SKM-1 (cell line): ENCODE measurements around the gene C1QTNF5.

Experiments used
- DNase-seq: peaks from one replicate; lab custom pipeline; 2025; ENCODE audit not compliant: unreplicated experiment; lab: John Stamatoyannopoulos, UW

The C1QTNF5 gene

GRCh38 chr11:119338318-119338890, 2.3 kb downstream of the C1QTNF5 start:
- peak; percentile 20 for DNase-seq

GRCh38 chr11:119337581-119338317, 2.9 kb downstream of the C1QTNF5 start:
- no peak for DNase-seq

GRCh38 chr11:119336744-119337469, 3.8 kb downstream of the C1QTNF5 start:
- no peak for DNase-seq

DNA sequence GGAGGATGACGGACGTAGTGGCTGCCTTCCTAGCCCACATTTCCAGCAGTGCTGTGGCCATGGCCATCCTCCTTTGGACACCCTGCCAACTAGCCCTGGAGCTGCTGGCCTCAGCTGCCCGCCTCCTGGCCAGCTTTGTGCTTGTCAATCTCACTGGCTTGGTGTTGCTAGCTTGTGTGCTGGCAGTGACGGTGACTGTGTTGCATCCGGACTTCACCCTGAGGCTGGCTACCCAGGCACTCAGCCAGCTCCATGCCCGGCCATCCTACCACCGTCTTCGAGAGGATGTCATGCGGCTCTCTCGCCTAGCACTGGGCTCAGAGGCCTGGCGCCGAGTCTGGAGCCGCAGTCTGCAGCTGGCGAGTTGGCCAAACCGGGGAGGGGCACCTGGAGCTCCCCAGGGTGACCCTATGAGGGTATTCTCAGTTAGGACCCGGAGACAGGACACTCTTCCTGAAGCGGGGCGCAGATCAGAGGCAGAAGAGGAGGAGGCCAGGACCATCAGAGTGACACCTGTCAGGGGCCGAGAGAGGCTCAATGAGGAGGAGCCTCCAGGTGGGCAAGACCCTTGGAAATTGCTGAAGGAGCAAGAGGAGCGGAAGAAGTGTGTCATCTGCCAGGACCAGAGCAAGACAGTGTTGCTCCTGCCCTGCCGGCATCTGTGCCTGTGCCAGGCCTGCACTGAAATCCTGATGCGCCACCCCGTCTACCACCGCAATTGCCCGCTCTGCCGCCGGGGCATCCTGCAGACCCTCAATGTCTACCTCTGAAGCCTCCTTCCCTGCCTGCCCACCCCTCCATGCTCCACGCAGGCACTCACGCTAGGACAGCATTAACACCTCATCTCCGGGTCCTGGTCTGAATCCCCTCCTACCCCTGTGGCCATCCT, 4.8 kb downstream of the C1QTNF5 start:
- DNase-seq: no peak

DNA sequence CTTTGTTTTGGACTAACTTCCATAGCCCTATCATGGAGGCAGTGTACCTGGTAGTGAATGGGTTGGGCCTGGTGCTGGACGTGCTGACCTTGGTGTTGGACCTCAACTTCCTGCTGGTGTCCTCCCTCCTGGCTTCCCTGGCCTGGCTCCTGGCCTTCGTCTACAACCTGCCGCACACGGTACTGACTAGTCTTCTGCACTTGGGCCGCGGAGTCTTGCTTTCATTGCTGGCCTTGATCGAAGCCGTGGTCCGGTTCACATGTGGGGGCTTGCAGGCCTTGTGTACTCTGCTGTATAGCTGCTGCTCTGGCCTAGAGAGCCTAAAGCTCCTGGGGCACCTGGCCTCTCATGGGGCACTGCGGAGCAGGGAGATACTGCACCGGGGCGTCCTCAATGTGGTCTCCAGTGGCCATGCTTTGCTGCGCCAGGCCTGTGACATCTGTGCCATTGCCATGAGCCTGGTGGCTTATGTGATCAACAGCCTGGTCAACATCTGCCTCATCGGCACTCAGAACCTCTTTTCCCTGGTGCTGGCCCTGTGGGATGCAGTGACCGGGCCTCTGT, 5.5 kb downstream of the C1QTNF5 start:
- no peak for DNase-seq

DNA sequence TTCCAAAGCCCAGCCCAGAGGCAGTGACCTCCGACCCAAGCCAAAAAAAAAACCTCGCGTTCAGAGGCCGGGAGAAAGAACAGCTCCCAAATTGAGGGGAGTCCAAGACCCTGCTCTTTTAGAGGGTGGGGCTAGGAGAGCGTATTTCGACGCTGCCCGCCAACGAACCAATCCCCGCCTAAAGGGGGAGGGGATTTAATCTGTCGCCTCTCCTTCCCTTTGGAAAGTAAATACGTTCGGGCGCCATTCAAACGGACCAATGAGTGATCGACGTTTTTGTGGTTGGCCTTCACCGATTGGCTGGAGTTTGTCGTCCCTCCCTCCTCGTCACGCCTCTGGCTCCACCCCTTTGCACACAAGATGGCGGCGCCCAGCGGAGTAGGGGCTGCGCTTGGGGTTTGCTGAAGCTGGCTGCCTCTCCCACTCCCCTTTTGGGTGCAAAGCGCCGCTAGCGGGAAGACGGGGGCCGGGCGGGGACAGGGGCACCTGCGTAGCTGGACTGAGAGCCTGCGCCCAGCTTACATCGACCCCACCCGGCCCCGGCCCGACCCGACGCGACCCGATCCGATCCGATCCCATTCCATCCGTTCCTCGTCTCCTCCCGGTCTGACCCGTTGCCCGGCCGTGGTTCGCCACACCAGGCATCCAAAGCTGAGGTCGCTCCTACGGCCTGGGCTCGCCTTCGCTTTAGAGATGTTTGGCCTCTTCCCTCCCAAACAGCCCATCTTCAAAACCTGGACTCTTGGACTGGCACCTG, 6.3 kb downstream of the C1QTNF5 start, which contains the start of gene RNF26:
Gene RNF26 (plus strand): TSS at position 354 of the 757 bp plus-strand sequence. CDS start 596 bp downstream, outside the sequence.
- DNase-seq: peak; percentile 92

DNA sequence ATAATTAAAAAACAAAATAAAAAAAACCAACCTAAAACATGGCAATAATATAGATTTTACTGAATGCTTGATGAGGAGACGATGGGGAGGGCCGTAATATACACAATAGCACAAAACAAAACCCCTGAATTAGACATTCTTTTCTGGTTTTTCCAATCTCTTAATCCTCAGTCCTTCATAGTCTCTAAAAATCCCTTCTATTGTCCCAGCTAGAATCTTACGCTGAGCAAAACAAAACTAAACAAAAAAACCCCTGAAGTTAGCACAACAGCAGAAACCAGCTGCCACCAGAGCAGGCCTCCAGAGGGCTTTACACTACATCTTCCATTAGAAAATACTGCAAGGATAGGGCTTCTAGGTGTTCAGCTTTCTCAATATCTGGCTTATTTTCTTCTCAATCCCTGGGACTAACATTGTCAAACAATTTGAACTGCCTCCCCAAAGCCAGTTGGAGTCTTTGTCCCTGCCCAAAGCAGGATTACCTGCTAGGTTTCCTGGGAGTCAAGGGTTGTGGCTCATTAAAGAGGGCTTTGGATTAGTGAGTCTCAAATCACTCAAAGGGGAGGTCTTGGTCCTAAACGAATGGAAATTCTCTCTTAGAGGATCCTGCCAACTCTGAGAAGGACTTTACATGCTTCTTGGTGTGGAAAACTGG, 8.4 kb downstream of the C1QTNF5 start:
- no peak for DNase-seq

DNA sequence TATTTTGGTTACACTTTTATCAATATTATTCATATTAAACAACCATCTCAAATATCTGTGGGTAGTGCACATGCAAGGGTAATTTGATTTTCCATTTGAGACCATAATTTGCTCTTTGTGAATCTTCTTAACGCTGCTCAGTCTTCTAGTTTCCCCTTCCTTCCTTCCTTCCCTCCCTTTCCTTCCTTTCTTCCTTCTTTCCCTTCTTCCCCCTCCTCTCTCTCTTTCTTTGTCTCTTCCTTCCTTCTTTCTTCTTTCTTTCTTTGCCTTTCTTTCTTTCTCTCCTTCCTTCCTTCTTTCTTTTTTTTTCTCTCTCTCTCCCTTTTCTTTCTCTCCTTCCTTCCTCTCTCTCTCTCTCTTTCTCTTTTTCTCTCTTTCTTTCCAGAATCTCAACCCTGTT, 10.4 kb downstream of the C1QTNF5 start:
- DNase-seq: no peak

DNA sequence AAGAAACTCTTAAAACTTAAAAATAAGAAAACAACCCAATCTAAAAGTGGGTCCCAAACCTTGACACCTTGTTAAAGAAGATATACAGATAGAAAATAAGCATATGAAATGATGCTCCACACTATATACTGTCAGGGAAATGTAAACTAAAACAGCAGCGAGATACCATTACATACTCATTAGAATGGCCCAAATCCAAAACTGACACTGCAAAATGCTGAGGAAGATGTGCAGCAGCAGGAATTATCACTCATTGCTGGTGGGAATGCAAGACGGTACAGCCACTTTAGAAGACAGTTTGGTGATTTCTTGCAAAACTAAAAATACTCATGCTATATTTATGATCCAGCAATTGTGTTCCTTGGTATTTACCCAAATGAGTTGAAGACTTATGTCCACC, 11.4 kb downstream of the C1QTNF5 start:
- no peak for DNase-seq

- no peak for DNase-seq
Observed at GRCh38 chr11:119324189-119324588, 16.5 kb downstream of the C1QTNF5 start.

GRCh38 chr11:119323532-119324033, 17.1 kb downstream of the C1QTNF5 start:
- peak; percentile 31 for DNase-seq

DNA sequence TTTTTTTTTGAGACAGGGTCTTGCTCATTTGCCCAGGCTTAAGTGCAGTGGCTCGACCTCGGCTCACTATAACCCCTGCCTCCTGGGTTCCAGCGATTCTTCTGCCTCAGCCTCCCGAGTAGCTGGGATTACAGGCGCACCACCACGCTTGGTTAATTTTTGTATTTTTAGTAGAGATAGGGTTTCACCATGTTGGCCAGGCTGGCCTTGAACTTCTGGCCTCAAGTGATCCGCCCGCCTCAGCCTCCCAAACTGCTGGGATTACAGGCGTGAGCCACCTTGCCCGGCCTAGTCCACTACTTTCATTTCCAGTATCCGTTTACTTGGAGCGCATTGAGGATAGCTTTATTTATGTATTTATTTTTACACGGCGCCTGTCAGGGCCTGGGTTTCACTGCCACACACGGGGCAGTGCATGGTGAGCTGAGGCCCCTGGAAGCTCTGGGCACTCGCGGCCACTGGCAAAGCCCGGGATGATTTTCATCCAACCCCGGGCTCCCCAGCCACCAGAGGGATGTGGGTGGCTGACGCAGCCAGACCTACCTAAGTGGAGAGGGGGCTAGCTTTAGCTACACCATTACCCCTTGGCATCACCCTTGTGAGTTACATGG, 17.7 kb downstream of the C1QTNF5 start:
- no peak for DNase-seq

DNA sequence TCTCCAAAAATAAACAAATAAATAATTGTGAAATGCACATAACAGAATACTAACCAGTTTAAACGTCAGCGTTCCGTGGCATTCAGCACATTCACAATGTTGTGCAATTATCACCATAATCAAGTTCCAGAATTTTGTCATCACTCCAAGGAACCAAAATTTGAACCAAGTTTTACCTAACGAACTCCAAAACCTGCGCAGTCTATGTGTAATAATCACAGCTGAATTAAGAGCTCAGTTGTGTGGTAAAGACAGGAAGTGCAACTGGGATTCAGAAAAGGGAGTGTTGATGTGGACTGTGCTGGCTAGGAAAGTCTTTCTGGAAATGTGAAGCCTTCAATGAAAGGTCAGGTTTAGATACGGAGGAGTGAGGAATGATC, 18.3 kb downstream of the C1QTNF5 start:
- no peak for DNase-seq

GRCh38 chr11:119320776-119321524, 19.7 kb downstream of the C1QTNF5 start:
- no peak for DNase-seq

DNA sequence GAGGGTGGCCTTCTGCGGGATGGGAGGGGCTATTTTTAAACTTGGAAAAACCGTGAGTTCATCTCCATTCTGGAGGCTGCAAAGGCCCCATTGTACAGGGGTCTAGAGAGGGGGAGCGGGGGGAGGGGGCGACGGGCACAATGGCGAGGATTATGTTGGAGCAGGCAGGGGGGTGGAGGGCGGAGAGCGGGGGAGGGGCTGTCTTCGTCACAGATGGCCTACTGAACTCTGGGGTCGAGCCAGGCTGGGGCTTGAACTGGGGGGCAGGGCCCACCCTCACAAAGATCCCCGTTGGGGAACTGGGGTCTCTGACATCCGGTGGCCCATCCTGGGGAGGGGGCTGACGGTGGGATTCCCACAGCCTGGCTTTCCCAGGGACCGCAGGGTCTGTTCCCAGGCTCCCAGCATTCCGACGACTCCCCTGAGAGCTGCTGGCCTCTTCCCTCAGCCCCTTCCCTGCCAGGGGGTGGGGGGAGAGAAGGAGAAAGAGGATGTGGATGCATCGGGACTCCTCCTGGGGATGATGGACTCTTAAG, 20.4 kb downstream of the C1QTNF5 start:
- DNase-seq: no peak

- DNase-seq: no peak
Observed at GRCh38 chr11:119319700-119320239, 20.9 kb downstream of the C1QTNF5 start.

DNA sequence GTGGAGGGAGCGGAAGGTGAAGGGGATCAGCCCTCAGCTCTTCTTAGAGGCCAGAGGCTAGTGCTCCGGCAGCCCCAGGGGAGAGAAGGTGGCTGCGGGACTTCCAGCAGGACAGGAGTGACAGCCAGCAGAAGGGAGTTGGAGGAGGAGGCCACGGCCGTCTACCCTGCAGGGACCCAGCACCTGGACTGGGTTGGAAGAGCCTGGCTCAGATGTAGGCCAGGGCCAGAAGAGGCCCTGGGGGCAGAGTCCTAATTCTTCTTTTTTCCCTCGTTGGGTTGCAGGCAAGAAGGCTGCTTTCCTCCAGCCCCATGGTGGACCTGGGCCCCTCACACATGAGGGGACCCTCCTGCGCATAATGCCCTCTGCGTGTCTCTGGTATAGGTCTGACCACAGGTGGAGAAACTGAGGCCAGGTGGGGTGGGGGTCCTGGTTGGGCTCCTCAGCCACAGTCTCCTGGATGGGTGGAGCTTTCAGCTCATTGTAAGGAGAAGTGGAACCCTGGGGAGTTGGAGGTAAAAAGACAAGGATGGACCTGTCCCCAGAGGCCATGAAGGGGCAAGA, 21.5 kb downstream of the C1QTNF5 start:
- no peak for DNase-seq
